GM19324 (cell line): ENCODE measurements around the gene NOL4L.

Experiments
- ATAC-seq: cut with Tn5 transposase; IDR thresholded peaks from one replicate; pipeline ENCODE4 v1.9.1; 2021; ENCODE audit warnings: mild to moderate bottlenecking, moderate library complexity; ENCODE audit not compliant: unreplicated experiment, low FRiP score

Gene NOL4L

GRCh38 chr20:32449890-32450401, 135.2 kb downstream of the NOL4L start:
- ATAC-seq = no peak

GRCh38 chr20:32449057-32449889, 135.9 kb downstream of the NOL4L start:
- ATAC-seq = no peak

- ATAC-seq = no peak
Measured at GRCh38 chr20:32448306-32449056, 136.7 kb downstream of the NOL4L start.

GRCh38 chr20:32447136-32448027, 137.8 kb downstream of the NOL4L start:
- ATAC-seq = no peak

GRCh38 chr20:32446301-32447100, 138.6 kb downstream of the NOL4L start:
- no peak for ATAC-seq

GRCh38 chr20:32445539-32446273, 139.4 kb downstream of the NOL4L start:
- ATAC-seq = no peak

GRCh38 chr20:32444474-32445220, 140.5 kb downstream of the NOL4L start:
- ATAC-seq = no peak

DNA sequence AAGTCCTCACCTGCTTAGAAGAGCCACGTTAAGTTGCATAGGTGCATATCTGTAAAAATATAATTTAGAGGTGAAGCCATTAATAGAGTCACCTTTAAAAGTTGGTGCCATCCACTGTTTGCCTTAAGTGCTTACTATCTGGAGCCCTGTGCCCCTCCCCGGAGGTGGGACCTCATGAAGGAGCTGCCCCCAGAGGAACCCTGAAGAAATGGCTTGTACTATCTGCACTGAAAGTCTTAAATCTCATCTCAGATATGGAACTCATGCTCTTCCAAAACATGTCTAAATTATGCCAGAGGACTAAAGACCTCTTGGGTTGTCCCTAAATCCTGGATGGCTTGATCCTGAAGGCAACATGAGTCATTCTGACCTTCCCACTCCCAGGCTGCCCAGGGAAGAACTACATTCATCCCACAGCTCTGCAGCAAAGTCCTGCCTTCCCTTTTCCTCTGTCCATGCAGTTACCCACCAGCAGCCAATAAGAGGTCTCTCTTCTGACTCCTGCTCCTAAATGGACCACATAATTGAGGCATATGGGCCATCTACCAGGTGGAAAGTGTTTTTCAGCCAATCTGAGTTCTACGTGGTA, 141.7 kb downstream of the NOL4L start:
- ATAC-seq = no peak

DNA sequence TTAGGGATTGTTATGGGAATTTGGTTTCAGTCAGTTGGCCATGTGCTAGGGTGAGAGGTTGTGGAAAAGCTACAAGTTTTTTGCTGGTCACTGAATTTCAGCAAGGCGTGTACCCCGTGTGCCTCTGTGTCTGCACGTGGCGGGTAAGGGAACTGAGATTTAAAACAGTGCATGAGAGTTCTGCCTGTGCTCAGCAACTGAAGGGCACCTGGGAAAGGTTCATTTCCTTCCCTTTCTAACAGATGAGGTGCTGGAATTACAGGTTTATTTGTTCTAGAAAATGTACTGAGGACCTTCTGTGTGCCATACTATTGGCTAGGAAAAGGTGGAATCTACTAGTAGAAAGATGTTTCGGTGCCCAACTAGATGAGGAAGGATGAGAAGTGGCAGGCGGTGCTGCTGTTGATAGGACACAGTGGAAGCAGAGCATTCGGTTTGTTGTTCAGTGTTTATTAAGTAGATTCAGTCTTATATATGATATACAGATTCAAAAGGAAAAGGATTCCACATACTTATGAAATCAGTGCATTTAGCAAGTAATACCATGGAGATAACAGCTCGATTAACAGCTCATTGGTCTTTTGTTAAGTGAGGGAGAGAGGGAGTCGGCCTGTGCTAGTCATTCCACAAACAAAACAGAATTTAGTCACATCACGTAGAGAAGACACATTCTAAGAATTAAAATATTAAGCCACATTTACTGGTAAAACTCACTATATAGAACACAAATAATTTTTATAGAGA, 142.3 kb downstream of the NOL4L start:
- no peak for ATAC-seq

DNA sequence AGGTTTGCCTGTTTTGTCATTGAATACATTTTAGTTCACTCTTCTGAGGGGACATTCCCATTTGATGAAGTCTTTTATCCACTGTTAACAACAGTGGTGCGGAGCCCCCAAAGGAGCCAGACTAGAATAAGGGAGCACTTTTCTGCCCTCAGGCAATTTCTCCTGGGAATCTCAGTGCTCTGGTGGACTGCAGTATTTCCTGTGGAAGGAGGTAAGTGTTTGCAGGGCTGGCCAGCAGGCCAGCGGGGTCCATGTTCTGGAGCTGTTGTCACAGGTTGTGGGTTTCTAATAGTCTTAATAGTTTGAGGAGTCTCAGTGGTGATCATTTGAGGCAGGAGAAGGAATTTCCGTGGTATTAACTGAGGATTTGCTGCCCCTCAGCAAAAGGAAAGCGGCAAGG, 143.5 kb downstream of the NOL4L start:
- no peak for ATAC-seq

GRCh38 chr20:32440758-32441078, 144.4 kb downstream of the NOL4L start:
- ATAC-seq = no peak

DNA sequence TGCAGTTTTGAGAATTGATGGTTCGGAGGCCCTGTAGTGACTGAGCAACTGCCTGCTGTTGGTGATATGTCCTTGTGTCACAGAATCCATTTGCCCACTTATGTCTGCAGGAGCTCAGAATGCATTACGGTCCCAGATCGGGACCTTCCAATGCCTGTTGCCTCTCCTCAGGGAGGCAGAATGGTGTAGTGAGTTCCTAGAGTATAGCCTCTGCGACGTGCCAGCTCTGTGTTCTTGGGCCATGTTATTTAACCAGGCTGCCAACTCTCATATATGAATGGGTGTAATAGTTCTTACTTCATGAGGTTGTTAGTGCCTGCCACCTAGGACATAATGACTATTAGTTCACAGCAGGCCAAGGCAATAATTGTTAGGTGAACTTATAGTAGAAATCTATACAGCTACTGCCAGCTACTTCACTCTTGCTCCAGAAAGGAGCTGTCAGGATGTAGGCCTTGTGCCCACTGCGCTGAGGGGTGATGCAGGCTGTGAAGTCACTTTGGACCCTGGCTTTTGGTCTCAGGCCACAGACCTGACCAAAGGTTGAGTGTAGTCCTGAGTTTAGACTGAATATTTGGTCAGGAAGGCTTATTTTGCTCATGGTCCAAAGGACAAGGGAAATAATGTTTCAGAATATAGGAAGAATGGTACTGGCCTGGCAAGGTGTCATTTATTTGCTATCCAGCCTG, 144.9 kb downstream of the NOL4L start:
- ATAC-seq = no peak

DNA sequence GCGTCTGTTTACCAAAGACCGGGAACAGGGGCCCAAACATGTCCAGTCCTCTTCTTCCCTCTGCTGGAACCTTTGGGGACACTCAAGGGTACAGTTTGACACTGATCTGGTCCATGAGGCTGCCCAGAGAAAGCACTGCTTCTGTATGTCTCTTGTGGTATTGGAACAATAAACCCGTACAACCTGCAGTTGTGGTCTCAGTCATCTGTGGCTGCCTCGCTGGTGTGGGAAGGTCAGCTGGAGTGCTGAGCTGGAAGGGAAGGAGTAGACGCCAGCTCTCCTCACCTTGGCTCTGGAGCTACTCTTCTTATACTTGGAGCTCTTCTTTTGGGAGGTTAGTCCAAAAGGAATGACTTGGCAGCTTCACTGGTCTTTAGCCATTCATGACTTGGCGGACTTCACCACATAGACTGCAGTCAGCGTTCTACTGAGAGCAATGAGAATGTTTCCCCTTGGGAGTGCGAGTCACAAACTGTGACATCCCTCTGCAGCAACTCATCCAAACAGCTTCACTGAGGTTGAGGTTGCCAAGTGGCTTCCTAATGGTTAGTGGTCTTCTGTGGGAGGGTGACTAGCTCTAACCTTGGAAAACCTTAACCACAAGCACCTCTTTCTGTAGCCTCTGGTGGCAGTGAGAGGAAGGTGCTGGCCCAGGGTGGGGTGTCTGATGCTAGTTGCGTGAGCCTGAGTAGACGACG, 145.9 kb downstream of the NOL4L start:
- ATAC-seq = no peak

DNA sequence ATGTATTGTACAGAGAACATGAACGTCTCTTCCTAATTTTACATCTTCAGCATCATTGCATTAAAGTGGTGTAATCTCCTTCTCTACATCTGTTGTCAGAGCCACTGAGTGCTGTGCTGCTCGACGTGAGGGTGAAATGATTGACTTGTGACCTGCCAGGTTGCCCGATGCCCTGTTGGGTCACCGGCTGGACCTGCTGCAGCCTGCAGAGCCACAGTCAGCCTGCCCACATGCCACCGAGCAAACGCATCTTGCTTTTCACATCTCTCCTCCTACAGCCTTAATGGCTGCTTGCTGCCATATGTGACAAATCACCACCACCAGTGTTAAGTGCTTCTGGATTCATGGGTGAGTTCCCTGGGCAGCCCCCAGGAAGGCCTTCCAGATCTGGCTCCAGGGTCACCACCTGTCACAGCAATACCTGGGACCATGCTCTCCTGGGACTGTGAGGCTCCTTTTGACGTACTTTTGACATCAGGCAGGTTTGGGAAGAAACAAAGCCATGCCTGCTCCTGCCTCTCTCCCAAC, 146.7 kb downstream of the NOL4L start:
- ATAC-seq = no peak

GRCh38 chr20:32437391-32438074, 147.6 kb downstream of the NOL4L start:
- no peak for ATAC-seq

DNA sequence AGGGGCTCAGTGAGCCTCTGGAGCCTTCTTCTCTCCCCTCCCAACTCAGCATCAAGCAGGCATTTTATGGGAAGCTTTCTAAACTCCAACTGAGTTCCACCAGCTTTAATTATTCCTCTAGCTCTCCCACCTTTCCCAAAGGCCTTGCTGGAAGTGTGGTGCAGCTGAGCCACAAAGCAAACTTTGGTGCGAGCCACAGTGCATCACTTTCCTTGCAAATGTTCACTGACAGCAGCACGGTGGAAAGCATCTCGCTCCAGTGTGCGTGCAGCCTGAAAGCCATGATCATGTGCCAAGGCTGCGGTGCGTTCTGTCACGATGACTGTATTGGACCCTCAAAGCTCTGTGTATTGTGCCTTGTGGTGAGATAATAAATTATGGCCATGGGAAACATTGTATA, 148.2 kb downstream of the NOL4L start:
- no peak for ATAC-seq
